T-helper 1 cell treated with Interleukin-12 subunit alpha and Interleukin-12 subunit beta and Interleukin-4 antibody, amounts not matched to agents 30 μg/mL and 1 μg/mL, for 36 hours (primary cell): ENCODE measurements around the gene TSC22D2.

ENCODE experiments used
- H3K27ac Mint-ChIP-seq: one replicate; pipeline ENCODE4 v1.8.0; 2021; ENCODE audit warnings: mild to moderate bottlenecking, mixed read lengths
- H3K27me3 Mint-ChIP-seq: one replicate; pipeline ENCODE4 v1.8.0; 2021; ENCODE audit warnings: low read depth, mixed read lengths
- H3K36me3 Mint-ChIP-seq: one replicate; pipeline ENCODE4 v1.8.0; 2021; ENCODE audit warnings: low read depth, mixed read lengths
- H3K4me1 Mint-ChIP-seq: one replicate; pipeline ENCODE4 v1.8.0; 2021; ENCODE audit warnings: low read depth, mixed read lengths
- H3K4me3 Mint-ChIP-seq: one replicate; pipeline ENCODE4 v1.8.0; 2021; ENCODE audit warnings: mild to moderate bottlenecking, moderate library complexity, mixed read lengths
- H3K9me3 Mint-ChIP-seq: one replicate; pipeline ENCODE4 v1.8.0; 2021; ENCODE audit warnings: mixed read lengths

TSC22D2 gene

DNA sequence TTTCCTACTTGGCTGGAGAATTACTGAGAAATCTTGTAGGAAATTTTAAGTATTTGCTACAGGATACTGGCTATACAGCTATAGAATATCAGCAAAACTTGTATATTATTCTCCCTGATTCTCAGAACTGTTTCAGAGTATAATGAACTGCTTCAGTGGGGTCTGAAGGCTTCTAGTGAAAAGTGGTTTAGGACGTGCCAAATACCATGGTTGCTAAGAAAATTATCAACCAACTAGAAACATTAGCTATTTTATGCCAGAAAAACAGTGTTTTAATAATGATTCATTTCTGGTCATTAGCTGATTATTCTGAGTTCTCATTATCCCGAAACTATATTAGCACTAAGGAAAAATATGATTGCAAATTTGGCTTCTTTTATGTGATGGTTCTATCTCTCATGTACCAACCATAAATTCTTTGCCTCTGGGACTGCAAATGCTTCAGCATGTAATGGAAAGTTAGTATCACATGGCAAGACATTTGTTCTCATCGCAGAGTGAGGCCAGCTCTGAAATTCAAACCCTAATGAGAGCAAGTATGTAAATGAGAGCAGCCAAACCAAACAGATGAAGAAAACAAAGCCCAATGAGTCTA, 11.0 kb upstream of the TSC22D2 start:
- H3K27ac Mint-ChIP-seq, result no peak overlapping the region
- no peak overlapping the region for H3K4me3 Mint-ChIP-seq
- peaks cover 21% of the 10 kb centered on the region for H3K27me3 Mint-ChIP-seq
- H3K36me3 Mint-ChIP-seq, result no peaks in the 10 kb centered on the region
- no peaks in the 10 kb centered on the region for H3K9me3 Mint-ChIP-seq
- no peaks in the 10 kb centered on the region for H3K4me1 Mint-ChIP-seq

DNA sequence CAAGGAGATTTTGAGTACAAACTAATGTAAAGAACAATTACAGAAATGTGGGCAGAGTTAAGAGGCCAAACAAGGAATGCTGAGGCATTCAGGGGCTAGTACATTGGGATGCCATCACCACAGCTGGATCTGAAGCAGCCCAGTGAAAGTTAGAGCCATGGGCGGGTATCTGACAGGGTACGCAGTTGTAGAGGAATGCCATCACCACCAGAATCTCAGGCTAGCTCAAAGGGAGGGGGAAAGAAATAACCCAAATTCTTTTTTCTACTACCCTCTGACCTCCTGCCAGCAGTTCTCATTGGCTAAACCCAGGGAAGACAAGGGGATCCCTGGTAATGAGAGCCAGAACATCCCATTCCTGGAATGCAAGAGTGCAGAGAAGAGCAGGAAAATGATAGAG, 9.0 kb upstream of the TSC22D2 start:
- peaks cover 28% of the 10 kb centered on the region for H3K27me3 Mint-ChIP-seq
- no peak overlapping the region for H3K4me3 Mint-ChIP-seq
- no peaks in the 10 kb centered on the region for H3K4me1 Mint-ChIP-seq
- H3K27ac Mint-ChIP-seq, result no peak overlapping the region
- H3K9me3 Mint-ChIP-seq, result no peaks in the 10 kb centered on the region
- no peaks in the 10 kb centered on the region for H3K36me3 Mint-ChIP-seq

DNA sequence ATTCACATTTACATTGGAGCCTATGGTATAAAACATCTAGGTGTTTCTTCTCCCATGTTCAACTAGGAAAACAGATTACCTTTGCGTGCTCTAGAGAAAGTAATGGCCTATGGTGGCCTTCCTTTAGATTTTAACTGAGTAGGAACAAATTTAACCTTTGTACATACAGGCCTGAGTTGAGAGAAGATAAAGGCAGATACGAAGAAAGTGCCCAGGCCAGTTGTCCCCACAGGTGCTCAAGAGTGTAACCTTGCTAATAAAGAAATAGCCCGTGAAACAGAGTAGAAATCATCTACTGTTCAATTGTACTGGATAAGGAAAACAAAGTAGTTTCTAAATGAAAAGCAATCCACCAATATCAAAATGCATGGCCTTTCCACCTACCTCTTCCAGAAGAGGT, 6.8 kb upstream of the TSC22D2 start:
- Mint-ChIP-seq H3K4me3 (no peak overlapping the region), H3K9me3 (no peaks in the 10 kb centered on the region), H3K36me3 (no peaks in the 10 kb centered on the region), H3K27ac (no peak overlapping the region), H3K27me3 (peaks cover 26% of the 10 kb centered on the region), H3K4me1 (no peaks in the 10 kb centered on the region)

DNA sequence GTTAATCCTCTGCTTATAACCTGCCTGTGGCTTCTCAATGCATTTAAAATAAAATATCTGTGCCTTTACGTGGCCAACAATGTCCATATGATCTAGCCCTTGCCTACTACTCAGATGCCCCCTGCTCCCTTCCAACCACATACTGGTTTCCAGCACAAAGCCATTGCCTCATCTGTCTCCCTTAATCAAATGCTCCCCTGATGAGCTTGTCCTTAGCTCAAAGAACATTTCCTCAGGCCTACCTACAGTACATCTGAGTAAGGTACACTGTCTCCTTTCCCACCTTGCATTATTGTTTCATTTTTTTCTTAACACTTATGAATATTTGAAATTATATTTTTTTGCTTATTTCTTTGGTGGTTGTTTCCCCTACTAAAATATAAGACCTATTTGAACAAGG, 5.9 kb upstream of the TSC22D2 start:
- no peaks in the 10 kb centered on the region for H3K9me3 Mint-ChIP-seq
- H3K27me3 Mint-ChIP-seq, result peaks cover 30% of the 10 kb centered on the region
- no peak overlapping the region for H3K4me3 Mint-ChIP-seq
- H3K4me1 Mint-ChIP-seq, result peaks cover 2% of the 10 kb centered on the region
- no peaks in the 10 kb centered on the region for H3K36me3 Mint-ChIP-seq
- no peak overlapping the region for H3K27ac Mint-ChIP-seq

DNA sequence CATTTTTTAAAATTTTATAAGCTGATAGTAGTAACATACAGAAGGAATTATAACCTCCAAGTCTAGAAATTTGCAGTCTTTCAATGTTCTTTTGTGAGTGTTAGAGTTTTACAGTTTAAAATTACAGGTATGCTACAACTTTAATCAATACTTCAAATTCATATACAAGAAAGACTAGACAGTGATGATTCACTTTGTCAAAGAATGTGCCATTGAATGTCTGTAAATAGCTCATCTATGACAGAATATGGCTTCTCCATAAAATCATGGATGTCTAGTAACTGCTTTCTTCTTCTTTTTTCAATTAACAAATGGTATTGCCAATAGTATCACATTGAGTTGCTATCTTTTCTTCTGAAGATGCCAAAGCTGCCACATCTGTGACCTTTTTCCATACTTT, 4.1 kb upstream of the TSC22D2 start:
- no peak overlapping the region for H3K4me3 Mint-ChIP-seq
- H3K4me1 Mint-ChIP-seq, result peaks cover 8% of the 10 kb centered on the region
- peaks cover 24% of the 10 kb centered on the region for H3K27me3 Mint-ChIP-seq
- H3K9me3 Mint-ChIP-seq, result no peaks in the 10 kb centered on the region
- no peak overlapping the region for H3K27ac Mint-ChIP-seq
- no peaks in the 10 kb centered on the region for H3K36me3 Mint-ChIP-seq

DNA sequence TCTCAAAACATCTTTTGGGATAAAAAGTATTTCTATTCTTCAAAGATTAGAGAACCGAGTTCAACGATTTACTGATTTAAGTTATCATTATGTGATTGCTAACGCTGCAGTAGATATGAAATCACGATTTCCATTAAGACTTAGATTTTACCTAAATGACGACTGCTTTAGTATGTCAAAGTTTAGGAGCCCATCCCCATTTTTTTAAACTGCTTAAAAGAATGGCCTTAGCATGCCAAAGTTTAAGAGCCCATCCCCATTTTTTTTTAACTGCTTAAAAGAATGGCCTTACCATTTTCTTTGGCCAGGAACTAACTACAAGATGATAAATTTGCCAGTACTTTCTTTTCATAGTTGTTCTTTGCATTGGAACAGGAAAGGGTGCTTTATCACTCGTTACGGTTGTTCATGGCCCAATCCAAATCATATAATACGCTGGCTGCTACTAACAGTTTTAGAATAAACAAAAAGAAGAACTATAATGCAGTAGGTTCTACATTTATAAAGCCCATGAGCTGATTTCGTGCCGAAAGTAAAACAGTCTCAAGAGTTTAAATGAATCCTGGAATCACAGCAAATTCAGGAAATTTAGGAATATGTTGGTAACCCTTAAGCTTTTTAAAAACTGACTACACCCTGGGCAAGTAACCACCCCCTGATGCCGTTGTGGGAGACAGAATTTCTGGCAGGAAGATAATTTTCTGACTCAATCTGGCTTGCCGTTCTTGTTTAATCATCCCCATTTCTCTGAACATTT, 869 bp upstream of the TSC22D2 start:
- Mint-ChIP-seq H3K4me1 (peaks cover 22% of the 10 kb centered on the region), H3K9me3 (no peaks in the 10 kb centered on the region), H3K27me3 (peaks cover 19% of the 10 kb centered on the region), H3K36me3 (peaks cover 9% of the 10 kb centered on the region), H3K27ac (peak overlapping the region; percentile 88), H3K4me3 (peak overlapping the region; percentile 83)

DNA sequence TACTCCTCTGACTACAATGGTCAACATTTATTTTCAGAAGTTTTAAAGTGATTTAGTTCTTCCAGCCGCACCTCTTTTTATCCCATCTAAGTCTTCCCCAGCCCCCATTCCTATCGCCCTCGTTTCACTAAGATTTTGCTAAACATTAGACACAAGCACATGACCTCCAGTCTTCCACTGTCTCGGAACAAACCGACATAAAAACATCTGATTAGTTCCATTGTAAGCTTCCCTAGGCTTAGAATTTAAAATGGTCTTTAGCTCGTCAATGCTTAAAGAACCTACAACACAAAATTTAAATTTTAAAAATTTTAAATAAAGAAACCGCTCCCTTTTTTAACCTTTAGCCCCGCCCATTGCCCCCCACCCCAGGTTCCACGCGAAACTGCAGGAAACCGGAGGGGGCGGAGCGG, 284 bp upstream of the TSC22D2 start:
- Mint-ChIP-seq H3K4me1 (peaks cover 27% of the 10 kb centered on the region), H3K36me3 (peaks cover 12% of the 10 kb centered on the region), H3K4me3 (peak overlapping the region; percentile 83), H3K9me3 (no peaks in the 10 kb centered on the region), H3K27ac (peak overlapping the region; percentile 88), H3K27me3 (peaks cover 19% of the 10 kb centered on the region)

DNA sequence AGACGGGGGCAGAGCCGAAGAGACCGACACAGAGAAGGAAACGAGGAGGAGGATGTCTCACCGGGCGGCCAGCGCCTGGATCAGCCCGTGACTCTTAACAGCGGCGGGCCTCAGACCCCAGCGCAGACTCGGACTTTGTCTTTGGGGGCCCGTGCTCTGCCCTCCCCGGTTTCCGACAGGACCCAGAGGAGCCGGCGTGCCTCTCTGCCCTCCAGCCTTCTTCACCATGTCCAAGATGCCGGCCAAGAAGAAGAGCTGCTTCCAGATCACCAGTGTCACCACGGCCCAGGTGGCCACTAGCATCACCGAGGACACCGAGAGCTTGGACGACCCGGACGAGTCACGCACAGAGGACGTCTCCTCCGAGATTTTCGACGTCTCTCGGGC, 1.0 kb downstream of the TSC22D2 start:
- Mint-ChIP-seq H3K4me3 (peak overlapping the region; percentile 83), H3K4me1 (peaks cover 35% of the 10 kb centered on the region), H3K27me3 (peaks cover 11% of the 10 kb centered on the region), H3K9me3 (no peaks in the 10 kb centered on the region), H3K27ac (peak overlapping the region; percentile 88), H3K36me3 (peaks cover 14% of the 10 kb centered on the region)

DNA sequence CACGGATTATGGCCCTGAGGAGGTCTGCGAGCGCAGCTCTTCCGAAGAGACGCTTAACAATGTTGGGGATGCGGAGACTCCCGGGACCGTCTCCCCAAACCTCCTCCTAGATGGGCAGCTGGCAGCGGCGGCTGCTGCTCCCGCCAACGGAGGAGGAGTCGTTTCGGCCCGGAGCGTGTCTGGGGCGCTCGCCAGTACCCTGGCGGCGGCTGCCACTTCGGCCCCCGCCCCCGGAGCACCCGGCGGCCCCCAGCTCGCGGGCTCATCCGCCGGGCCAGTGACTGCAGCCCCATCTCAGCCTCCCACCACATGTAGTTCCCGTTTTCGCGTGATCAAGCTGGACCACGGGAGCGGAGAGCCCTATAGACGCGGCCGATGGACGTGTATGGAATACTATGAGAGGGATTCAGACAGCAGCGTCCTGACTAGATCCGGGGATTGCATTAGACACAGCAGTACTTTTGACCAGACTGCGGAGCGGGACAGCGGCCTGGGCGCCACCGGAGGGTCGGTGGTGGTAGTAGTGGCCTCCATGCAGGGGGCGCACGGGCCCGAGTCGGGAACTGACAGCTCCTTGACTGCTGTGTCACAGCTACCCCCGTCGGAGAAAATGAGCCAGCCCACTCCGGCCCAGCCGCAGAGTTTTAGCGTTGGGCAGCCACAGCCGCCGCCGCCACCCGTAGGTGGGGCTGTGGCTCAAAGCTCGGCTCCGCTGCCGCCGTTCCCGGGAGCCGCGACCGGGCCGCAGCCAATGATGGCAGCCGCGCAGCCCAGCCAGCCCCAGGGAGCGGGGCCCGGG, 1.6 kb downstream of the TSC22D2 start:
- peaks cover 9% of the 10 kb centered on the region for H3K27me3 Mint-ChIP-seq
- peak overlapping the region; percentile 88 for H3K27ac Mint-ChIP-seq
- no peaks in the 10 kb centered on the region for H3K9me3 Mint-ChIP-seq
- peaks cover 17% of the 10 kb centered on the region for H3K36me3 Mint-ChIP-seq
- H3K4me1 Mint-ChIP-seq, result peaks cover 41% of the 10 kb centered on the region
- H3K4me3 Mint-ChIP-seq, result peak overlapping the region; percentile 83

DNA sequence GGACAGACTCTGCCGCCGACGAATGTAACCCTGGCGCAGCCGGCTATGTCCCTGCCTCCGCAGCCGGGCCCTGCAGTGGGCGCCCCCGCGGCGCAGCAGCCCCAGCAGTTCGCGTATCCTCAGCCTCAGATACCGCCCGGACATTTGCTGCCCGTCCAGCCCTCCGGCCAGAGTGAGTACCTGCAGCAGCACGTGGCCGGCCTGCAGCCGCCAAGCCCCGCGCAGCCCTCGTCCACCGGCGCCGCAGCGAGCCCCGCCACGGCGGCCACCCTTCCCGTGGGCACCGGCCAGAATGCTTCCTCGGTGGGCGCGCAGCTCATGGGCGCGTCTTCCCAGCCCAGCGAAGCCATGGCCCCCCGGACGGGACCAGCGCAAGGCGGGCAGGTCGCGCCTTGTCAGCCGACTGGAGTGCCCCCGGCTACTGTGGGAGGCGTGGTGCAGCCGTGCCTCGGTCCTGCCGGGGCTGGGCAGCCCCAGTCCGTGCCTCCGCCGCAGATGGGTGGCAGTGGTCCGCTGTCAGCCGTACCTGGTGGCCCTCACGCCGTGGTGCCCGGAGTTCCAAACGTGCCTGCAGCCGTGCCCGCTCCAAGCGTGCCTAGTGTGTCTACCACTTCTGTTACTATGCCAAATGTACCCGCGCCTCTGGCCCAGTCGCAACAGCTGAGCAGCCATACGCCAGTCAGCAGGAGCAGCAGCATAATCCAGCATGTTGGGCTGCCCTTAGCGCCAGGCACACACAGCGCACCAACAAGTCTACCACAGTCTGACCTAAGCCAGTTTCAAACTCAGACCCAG, 2.4 kb downstream of the TSC22D2 start:
- H3K4me3 Mint-ChIP-seq, result peak overlapping the region; percentile 84
- peaks cover 20% of the 10 kb centered on the region for H3K36me3 Mint-ChIP-seq

DNA sequence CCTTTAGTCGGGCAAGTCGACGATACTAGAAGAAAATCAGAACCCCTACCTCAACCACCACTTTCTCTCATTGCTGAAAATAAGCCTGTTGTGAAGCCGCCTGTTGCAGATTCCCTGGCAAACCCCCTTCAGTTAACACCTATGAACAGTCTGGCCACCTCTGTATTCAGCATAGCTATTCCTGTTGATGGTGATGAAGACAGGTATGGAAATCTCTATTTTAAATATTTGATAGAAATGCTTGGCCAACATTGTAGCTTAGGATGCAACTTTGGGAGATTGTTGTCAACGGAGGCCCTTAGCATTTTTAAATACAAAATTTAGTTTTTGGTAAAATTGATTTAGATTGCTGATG, 3.0 kb downstream of the TSC22D2 start:
- H3K27me3 Mint-ChIP-seq, result peaks cover 5% of the 10 kb centered on the region
- H3K4me1 Mint-ChIP-seq, result peaks cover 54% of the 10 kb centered on the region
- H3K27ac Mint-ChIP-seq, result peak overlapping the region; percentile 64
- no peaks in the 10 kb centered on the region for H3K9me3 Mint-ChIP-seq
- peaks cover 20% of the 10 kb centered on the region for H3K36me3 Mint-ChIP-seq
- H3K4me3 Mint-ChIP-seq, result peak overlapping the region; percentile 84

More for the DNA sequence above, 2.4 kb downstream of the TSC22D2 start:
- Mint-ChIP-seq H3K27ac (peak overlapping the region; percentile 64), H3K4me1 (peaks cover 49% of the 10 kb centered on the region), H3K9me3 (no peaks in the 10 kb centered on the region), H3K27me3 (peaks cover 9% of the 10 kb centered on the region)

DNA sequence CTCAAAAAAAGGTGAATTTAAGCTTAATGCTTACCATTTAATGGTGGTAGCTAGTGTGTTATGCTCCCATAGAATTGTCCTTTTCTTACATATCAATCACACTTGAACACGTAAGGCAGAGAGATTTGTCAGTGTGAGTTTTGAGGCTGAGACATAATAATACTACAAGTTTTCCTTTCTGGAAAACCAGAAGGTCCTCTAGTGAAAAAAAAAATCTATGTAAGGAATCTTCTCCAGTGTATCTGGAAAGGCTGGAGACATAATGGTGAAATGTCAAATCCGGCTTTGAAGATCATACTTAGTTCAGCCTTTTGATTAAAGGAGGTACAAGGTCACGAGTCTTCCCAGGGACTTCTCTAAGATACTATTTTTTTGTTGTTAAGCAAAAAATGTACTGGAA, 3.4 kb downstream of the TSC22D2 start:
- Mint-ChIP-seq H3K4me3 (peak overlapping the region; percentile 84), H3K27ac (peak overlapping the region; percentile 49), H3K9me3 (no peaks in the 10 kb centered on the region), H3K27me3 (peaks cover 5% of the 10 kb centered on the region), H3K4me1 (peaks cover 54% of the 10 kb centered on the region), H3K36me3 (peaks cover 20% of the 10 kb centered on the region)

DNA sequence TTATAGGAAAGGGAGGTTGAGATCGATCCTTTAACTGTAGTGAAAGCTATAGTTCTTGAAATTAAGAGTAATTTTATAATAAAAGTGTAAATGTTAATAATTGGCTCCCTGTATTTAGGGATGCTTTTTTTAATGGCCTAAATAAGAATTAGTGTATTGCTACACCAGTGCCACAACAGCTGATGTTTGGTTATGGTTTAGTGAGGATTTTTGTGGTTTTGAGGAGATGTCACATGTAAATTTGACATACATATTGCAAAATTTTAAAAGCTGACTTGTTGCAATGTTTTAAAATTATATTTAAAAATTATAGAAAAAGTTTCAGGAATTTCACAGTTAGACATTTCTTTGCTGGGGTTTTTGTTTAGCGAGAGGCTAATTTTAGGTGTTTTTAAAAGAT, 3.9 kb downstream of the TSC22D2 start:
- Mint-ChIP-seq H3K27me3 (peaks cover 3% of the 10 kb centered on the region), H3K9me3 (no peaks in the 10 kb centered on the region), H3K4me1 (peaks cover 54% of the 10 kb centered on the region), H3K4me3 (peak overlapping the region; percentile 84), H3K27ac (no peak overlapping the region), H3K36me3 (peaks cover 20% of the 10 kb centered on the region)

DNA sequence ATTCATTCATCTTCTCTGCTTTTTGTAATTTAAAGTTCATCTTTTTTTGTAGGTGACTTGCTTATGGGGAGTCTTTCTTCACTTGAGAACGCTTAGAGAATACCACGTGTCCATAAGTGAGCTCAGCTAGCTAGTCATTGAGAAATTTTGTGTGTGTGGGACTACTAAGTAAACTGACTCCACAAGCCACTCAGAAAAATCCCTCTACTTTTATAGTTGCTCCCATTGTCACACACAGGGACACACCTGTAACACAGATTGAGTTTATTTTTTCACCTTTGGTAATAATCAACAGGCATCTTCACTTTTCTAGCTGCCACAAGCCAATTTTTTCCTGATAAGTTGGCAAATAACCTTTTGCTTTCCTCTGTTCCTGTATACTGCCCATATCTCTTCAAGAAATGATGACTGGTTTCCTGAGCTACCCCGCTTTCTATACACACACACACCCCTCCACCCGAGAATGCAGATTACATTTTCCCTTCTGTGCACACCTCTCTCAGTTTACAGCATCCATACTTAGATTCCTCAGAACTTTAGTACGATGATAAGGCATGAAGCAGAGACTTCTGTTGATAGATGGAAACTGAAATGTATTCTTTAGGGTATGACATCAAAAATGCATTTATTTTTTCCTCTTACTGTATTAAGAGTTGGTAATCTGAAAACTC, 4.6 kb downstream of the TSC22D2 start:
- Mint-ChIP-seq H3K9me3 (no peaks in the 10 kb centered on the region), H3K36me3 (peaks cover 25% of the 10 kb centered on the region), H3K4me1 (peaks cover 54% of the 10 kb centered on the region), H3K27ac (peak overlapping the region; percentile 39), H3K27me3 (no peaks in the 10 kb centered on the region), H3K4me3 (peak overlapping the region; percentile 84)
